HEK293 (cell line): ENCODE data around the gene PGAP6.

Experiments
- MYNN ChIP-seq: fragments of 450-650 bp; formaldehyde crosslinking; IDR thresholded peaks from 2 replicates; pipeline ENCODE4 v1.5.1; 2016; ENCODE audit warnings: missing biosample characterization, missing genetic modification characterization, borderline replicate concordance
- REPIN1 ChIP-seq: fragments of 450-650 bp; formaldehyde crosslinking; IDR thresholded peaks from 2 replicates; pipeline ENCODE4 v1.5.1; 2017; ENCODE audit warnings: missing biosample characterization, missing genetic modification characterization, low read depth
- ZBTB1 ChIP-seq: fragments of 450-650 bp; formaldehyde crosslinking; IDR thresholded peaks from 2 replicates; pipeline ENCODE4 v1.5.1; 2016; ENCODE audit warnings: missing biosample characterization, missing genetic modification characterization
- ZNF274 ChIP-seq, 2 experiments: fragments of 200-500 bp in 1 of 2; fragments of 450-650 bp in 1 of 2; sonication (Bioruptor generic) in 1 of 2; formaldehyde crosslinking in 1 of 2; IDR thresholded peaks; 2 replicates each; pipeline versions ENCODE4 v1.5.1 to v1.6.1; 2014 to 2016; ENCODE audit warnings: borderline replicate concordance in 1 of 2, inconsistent platforms in 1 of 2, low read length in 1 of 2, missing biosample characterization in 1 of 2, missing genetic modification characterization in 1 of 2
- ZNF302 ChIP-seq: fragments of 450-650 bp; formaldehyde crosslinking; IDR thresholded peaks from 2 replicates; pipeline ENCODE4 v1.5.1; 2016; ENCODE audit warnings: missing biosample characterization, missing genetic modification characterization, low read depth
- ZNF335 ChIP-seq: fragments of 450-650 bp; formaldehyde crosslinking; conservative IDR thresholded peaks from 2 replicates; pipeline ENCODE4 v1.5.1; 2016; ENCODE audit warnings: missing biosample characterization, missing genetic modification characterization
- ZNF391 ChIP-seq: fragments of 450-650 bp; formaldehyde crosslinking; IDR thresholded peaks from 2 replicates; pipeline ENCODE4 v1.5.1; 2016; ENCODE audit warnings: low read depth, missing biosample characterization, missing genetic modification characterization, borderline replicate concordance
- ZNF585B ChIP-seq: fragments of 450-650 bp; formaldehyde crosslinking; IDR thresholded peaks from 2 replicates; pipeline ENCODE4 v1.5.1; 2016; ENCODE audit warnings: missing biosample characterization, missing genetic modification characterization
- ZNF623 ChIP-seq: fragments of 450-650 bp; formaldehyde crosslinking; IDR thresholded peaks from 2 replicates; pipeline ENCODE4 v1.5.1; 2016; ENCODE audit warnings: missing biosample characterization, missing genetic modification characterization
- ZNF777 ChIP-seq: fragments of 450-650 bp; formaldehyde crosslinking; IDR thresholded peaks from 2 replicates; pipeline ENCODE4 v1.5.1; 2017; ENCODE audit warnings: missing biosample characterization, missing genetic modification characterization, borderline replicate concordance
- TF ChIP-seq, protein P1 (sequence below): fragments of 450-650 bp; formaldehyde crosslinking; IDR thresholded peaks from 2 replicates; pipeline ENCODE4 v1.5.1; 2016; ENCODE audit warnings: missing biosample characterization, missing genetic modification characterization
- TF ChIP-seq, protein P2 (sequence below): fragments of 450-650 bp; formaldehyde crosslinking; IDR thresholded peaks from 2 replicates; pipeline ENCODE4 v1.5.1; 2016; ENCODE audit warnings: missing biosample characterization, missing genetic modification characterization, borderline replicate concordance

DNA sequence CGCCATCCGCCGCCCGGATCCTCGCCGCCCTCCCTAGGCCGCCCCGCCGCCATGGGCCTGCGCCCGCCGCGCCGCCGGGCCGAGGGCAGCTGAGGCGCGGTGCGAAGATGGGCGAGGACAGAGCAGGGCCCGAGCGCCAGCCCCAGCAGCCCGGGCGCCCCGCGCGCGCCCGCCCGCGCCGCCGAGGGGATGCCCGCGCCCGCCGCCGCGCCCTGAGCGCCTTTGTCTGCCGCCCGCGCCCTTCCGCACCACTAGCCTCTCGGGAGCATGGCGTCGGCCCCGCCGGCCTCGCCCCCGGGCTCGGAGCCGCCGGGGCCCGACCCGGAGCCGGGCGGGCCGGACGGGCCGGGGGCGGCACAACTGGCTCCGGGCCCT lies 43.9 kb upstream of the PGAP6 start:
- TF ChIP-seq, protein P1, sequence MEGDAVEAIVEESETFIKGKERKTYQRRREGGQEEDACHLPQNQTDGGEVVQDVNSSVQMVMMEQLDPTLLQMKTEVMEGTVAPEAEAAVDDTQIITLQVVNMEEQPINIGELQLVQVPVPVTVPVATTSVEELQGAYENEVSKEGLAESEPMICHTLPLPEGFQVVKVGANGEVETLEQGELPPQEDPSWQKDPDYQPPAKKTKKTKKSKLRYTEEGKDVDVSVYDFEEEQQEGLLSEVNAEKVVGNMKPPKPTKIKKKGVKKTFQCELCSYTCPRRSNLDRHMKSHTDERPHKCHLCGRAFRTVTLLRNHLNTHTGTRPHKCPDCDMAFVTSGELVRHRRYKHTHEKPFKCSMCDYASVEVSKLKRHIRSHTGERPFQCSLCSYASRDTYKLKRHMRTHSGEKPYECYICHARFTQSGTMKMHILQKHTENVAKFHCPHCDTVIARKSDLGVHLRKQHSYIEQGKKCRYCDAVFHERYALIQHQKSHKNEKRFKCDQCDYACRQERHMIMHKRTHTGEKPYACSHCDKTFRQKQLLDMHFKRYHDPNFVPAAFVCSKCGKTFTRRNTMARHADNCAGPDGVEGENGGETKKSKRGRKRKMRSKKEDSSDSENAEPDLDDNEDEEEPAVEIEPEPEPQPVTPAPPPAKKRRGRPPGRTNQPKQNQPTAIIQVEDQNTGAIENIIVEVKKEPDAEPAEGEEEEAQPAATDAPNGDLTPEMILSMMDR (tag by site-specific recombination) = no peak
- TF ChIP-seq MYNN (tag by site-specific recombination) (no peak), ZBTB1 (tag by site-specific recombination) (no peak), ZNF623 (tag by site-specific recombination) (no peak), REPIN1 (tag by site-specific recombination) (no peak), ZNF391 (tag by site-specific recombination) (no peak), ZNF335 (tag by site-specific recombination) (no peak), ZNF585B (no peak), ZNF302 (tag by site-specific recombination) (no peak), ZNF777 (tag by site-specific recombination) (no peak), ZNF274 (IDR thresholded peaks at IDR 0.05; ENCODE audit: low read length) (no peak), ZNF274 (tag by site-specific recombination; IDR thresholded peaks at IDR 0.05; ENCODE audit: borderline replicate concordance) (no peak)
- TF ChIP-seq, protein P2, sequence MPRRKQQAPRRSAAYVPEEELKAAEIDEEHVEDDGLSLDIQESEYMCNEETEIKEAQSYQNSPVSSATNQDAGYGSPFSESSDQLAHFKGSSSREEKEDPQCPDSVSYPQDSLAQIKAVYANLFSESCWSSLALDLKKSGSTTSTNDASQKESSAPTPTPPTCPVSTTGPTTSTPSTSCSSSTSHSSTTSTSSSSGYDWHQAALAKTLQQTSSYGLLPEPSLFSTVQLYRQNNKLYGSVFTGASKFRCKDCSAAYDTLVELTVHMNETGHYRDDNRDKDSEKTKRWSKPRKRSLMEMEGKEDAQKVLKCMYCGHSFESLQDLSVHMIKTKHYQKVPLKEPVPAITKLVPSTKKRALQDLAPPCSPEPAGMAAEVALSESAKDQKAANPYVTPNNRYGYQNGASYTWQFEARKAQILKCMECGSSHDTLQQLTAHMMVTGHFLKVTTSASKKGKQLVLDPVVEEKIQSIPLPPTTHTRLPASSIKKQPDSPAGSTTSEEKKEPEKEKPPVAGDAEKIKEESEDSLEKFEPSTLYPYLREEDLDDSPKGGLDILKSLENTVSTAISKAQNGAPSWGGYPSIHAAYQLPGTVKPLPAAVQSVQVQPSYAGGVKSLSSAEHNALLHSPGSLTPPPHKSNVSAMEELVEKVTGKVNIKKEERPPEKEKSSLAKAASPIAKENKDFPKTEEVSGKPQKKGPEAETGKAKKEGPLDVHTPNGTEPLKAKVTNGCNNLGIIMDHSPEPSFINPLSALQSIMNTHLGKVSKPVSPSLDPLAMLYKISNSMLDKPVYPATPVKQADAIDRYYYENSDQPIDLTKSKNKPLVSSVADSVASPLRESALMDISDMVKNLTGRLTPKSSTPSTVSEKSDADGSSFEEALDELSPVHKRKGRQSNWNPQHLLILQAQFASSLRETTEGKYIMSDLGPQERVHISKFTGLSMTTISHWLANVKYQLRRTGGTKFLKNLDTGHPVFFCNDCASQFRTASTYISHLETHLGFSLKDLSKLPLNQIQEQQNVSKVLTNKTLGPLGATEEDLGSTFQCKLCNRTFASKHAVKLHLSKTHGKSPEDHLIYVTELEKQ = no peak
